ENCODE measurements around the gene S100A9.

S100A9 gene

DNA sequence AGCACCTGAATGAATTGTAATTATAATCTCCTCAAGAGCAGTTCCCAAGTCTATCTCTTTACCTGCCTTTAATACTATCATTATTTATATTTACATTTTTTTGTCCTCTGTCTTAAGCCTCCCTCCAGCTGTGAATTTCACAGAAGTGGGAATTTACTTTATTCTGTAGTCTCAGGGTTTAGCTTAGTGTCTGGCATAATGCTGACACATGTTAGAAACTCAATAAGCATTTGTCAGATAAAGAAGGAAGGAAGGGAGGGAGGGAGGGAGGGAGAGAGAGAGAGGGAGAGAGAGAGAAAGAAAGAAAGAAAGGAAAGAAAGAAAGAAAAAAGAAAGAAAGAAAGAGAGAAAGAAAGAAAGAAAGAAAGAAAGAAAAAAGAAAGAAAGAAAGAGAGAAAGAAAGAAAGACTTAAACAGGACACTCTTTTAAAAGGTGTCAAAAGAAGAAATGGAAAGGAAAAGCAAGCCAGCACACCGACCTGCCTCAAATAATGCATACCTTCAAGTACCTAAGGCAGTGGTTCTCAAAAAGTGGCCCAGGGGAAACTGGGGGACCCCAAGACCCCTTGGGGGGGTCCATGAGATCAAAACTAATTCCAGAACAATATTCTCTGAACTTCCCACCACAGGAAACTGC lies 7.2 kb upstream of the S100A9 start:
- Histone ChIP-seq H3K36me3 (replicated peaks) (no peaks in the 10 kb centered on the region), H3K27ac (no peak overlapping the region), H3K27me3 (replicated peaks) (no peaks in the 10 kb centered on the region), H3K4me3 (ENCODE audit: low read depth, low read length) (no peak overlapping the region)
- TF ChIP-seq, protein P1, sequence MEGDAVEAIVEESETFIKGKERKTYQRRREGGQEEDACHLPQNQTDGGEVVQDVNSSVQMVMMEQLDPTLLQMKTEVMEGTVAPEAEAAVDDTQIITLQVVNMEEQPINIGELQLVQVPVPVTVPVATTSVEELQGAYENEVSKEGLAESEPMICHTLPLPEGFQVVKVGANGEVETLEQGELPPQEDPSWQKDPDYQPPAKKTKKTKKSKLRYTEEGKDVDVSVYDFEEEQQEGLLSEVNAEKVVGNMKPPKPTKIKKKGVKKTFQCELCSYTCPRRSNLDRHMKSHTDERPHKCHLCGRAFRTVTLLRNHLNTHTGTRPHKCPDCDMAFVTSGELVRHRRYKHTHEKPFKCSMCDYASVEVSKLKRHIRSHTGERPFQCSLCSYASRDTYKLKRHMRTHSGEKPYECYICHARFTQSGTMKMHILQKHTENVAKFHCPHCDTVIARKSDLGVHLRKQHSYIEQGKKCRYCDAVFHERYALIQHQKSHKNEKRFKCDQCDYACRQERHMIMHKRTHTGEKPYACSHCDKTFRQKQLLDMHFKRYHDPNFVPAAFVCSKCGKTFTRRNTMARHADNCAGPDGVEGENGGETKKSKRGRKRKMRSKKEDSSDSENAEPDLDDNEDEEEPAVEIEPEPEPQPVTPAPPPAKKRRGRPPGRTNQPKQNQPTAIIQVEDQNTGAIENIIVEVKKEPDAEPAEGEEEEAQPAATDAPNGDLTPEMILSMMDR (IDR thresholded peaks at IDR 0.05; ENCODE audit: low read depth, low read length, missing control alignments) = no peak
- in situ Hi-C loops (cut with HindIII; ENCODE audit: low pct_ligation_motif_present, low sequenced_read_pairs) = loop anchor here (25.0 kb wide), 1 partner anchor 137 kb away; no protein-coding TSS in a partner anchor
- no peak for DNase-seq

DNA sequence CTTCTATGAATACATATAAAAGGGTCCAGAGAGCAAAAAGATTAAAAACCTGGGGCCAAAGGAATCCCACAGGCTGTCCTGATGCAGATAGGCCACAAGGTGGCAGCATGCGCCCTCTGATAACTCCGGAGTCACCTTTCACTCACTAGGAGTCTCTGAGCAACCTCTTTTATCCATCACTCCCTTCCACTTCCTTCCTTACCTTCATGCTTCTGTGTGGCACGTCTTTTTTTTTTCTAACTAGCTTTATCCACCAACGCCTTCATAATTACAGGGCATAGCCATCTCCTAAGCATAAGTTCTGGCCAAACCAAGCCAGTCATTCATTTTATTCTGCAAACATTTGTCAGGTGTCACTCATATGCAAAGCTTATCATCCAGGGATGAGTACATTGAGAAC lies 5.1 kb upstream of the S100A9 start:
- DNase-seq = peak; percentile 58
- no peak overlapping the region for H3K4me3 ChIP-seq (ENCODE audit: low read depth, low read length)
- in situ Hi-C loops (cut with HindIII; ENCODE audit: low pct_ligation_motif_present, low sequenced_read_pairs) = loop anchor here (25.0 kb wide), 1 partner anchor 135 kb away; no protein-coding TSS in a partner anchor
- no peaks in the 10 kb centered on the region for H3K36me3 ChIP-seq (replicated peaks)
- no peak overlapping the region for H3K27ac ChIP-seq
- TF ChIP-seq, protein P1 (IDR thresholded peaks at IDR 0.05; ENCODE audit: low read depth, low read length, missing control alignments) = peak; percentile 92
- H3K27me3 ChIP-seq (replicated peaks) = peaks cover 3% of the 10 kb centered on the region

DNA sequence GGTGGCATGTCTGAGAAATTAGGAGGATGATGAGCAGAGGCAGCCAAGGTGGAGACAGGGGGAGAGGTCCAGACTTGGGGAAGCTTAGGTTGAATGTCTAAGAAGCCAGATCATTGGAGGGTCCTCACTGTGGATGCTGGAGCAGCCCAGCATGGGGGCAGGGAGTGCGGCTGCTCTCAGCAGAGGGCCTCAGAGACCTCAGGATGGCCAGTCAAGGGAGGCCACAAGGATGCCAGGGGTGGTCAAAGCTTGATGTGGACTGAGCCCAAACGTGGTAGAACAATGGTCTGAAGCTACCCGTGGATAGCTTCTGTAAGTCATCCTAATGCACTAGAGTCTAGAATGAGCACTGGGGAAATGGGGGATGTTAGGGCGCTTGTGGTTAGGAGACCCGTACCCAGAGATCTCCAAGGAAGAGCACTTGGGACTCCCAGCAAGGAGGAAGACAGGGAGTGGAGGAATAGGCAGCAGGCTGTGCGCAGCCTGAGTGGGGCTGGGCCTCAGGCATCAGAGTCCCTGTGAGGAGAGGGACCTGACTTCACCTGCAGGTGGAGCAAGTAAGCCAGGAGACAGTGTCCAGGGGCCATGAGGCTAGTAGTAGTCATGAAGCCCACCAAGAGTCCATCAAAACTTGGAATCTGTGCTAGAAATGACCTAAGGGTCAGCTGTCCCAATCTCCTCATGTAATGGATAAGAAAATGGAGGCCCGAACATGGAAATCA lies 4.3 kb upstream of the S100A9 start:
- in situ Hi-C loops (cut with HindIII; ENCODE audit: low pct_ligation_motif_present, low sequenced_read_pairs) = loop anchor here (25.0 kb wide), 1 partner anchor 134 kb away; no protein-coding TSS in a partner anchor
- TF ChIP-seq, protein P1 (IDR thresholded peaks at IDR 0.05; ENCODE audit: low read depth, low read length, missing control alignments) = peak; percentile 63

DNA sequence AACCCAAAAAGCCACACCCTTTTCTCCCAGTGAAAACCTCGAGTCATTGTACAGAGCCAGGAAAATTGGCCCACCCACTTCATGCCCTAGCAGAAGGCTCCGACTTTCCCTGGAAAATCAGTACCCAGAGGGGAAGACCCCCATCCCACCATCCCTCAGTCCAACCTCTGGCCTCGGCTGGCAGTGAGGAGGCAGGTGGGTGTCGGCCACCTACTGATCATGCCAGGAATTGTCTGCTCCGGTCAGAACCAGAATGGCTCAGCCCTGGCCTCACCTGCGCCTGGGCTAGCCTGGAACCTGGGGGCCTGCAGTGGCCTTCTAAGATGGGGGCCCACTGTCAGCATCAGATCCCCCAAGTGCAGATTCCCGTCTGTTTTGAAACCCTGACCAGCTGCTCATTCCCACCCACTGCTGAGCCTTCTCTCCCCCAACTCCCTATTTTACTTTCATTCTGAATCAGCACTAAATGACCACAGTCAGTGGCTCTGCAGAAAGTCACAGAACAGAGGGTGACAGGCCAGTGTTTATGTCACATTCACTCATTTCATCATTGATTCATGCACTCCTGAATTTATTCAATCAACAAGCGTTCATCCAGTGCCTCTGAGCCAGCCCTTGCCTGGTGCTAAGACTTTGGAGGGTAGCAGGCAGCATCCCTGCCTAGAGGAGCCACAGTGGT lies 3.0 kb upstream of the S100A9 start:
- Histone ChIP-seq H3K27ac (no peak overlapping the region), H3K27me3 (replicated peaks) (peaks cover 3% of the 10 kb centered on the region), H3K4me3 (ENCODE audit: low read depth, low read length) (no peak overlapping the region), H3K36me3 (replicated peaks) (no peaks in the 10 kb centered on the region)
- DNase-seq = no peak
- TF ChIP-seq, protein P1 (IDR thresholded peaks at IDR 0.05; ENCODE audit: low read depth, low read length, missing control alignments) = peak; percentile 9
- in situ Hi-C loops (cut with HindIII; ENCODE audit: low pct_ligation_motif_present, low sequenced_read_pairs) = loop anchor here (25.0 kb wide), 1 partner anchor 133 kb away; no protein-coding TSS in a partner anchor

More for the DNA sequence above, 4.3 kb upstream of the S100A9 start:
- Histone ChIP-seq H3K36me3 (replicated peaks) (no peaks in the 10 kb centered on the region), H3K4me3 (ENCODE audit: low read depth, low read length) (no peak overlapping the region), H3K27me3 (replicated peaks) (peaks cover 3% of the 10 kb centered on the region), H3K27ac (no peak overlapping the region)
- DNase-seq = no peak

DNA sequence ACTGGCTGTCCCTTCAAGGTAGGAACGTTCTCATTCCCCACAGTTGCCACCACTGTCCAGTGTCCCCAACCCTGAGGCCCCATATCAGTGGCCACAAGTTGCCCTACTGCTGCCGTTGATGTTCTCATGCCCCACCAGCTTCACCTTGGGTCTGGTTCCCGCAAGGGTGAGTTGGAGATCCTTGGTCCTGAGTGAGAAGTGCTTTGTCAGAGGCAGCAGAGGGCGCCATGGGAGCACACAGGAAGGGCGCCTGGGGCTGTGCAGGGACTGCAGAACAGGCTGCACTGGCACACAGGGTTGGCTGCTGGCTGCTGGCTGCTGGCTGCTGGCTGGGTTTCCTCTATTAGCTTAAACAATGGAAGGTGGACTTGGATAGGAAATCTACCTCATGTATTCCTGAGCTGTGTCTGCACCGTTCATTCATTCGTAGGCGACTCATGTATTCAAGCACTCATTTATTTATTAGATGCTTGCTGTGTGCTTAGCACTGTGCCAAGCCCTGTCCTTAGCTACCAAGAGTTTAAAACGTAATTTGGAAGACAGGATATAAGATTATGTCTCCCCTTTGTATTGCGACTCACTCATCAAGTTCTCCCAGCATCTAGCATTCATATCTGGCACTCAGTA lies 2.1 kb upstream of the S100A9 start:
- H3K4me3 ChIP-seq (ENCODE audit: low read depth, low read length) = no peak overlapping the region
- DNase-seq = peak; percentile 18
- H3K27ac ChIP-seq = no peak overlapping the region
- TF ChIP-seq, protein P1 (IDR thresholded peaks at IDR 0.05; ENCODE audit: low read depth, low read length, missing control alignments) = peak; percentile 70
- H3K36me3 ChIP-seq (replicated peaks) = no peaks in the 10 kb centered on the region
- peaks cover 3% of the 10 kb centered on the region for H3K27me3 ChIP-seq (replicated peaks)
- in situ Hi-C loops (cut with HindIII; ENCODE audit: low pct_ligation_motif_present, low sequenced_read_pairs) = loop anchor here (25.0 kb wide), 1 partner anchor 132 kb away; no protein-coding TSS in a partner anchor

All from brain microvascular endothelial cell (primary cell).